Ishikawa (cell line): ENCODE data around the gene RGSL1.

Source experiments
- CEBPB ChIP-seq: IDR thresholded peaks from 2 replicates; pipeline ENCODE4 v1.6.1; 2012
- CREB1 ChIP-seq: IDR thresholded peaks from 2 replicates; pipeline ENCODE4 v1.6.1; 2012; ENCODE audit warnings: low read depth
- EGR1 ChIP-seq: IDR thresholded peaks from 2 replicates; pipeline ENCODE4 v1.6.1; 2012
- EP300 ChIP-seq: IDR thresholded peaks from 2 replicates; pipeline ENCODE4 v1.6.1; 2012; ENCODE audit warnings: borderline replicate concordance
- FOXM1 ChIP-seq: IDR thresholded peaks from 2 replicates; pipeline ENCODE4 v1.6.1; 2012; ENCODE audit warnings: low read depth, borderline replicate concordance
- NFIC ChIP-seq: IDR thresholded peaks from 2 replicates; pipeline ENCODE4 v1.6.1; 2012
- RAD21 ChIP-seq: IDR thresholded peaks from 2 replicates; pipeline ENCODE4 v1.6.1; 2012; ENCODE audit warnings: low read depth
- TAF1 ChIP-seq: IDR thresholded peaks from 2 replicates; pipeline ENCODE4 v1.6.1; 2012; ENCODE audit warnings: low read depth, mild to moderate bottlenecking
- TCF12 ChIP-seq: IDR thresholded peaks from 2 replicates; pipeline ENCODE4 v1.6.1; 2012; ENCODE audit warnings: low read depth
- TEAD4 ChIP-seq: IDR thresholded peaks from 2 replicates; pipeline ENCODE4 v1.6.1; 2012
- YY1 ChIP-seq: IDR thresholded peaks from 2 replicates; pipeline ENCODE4 v1.6.1; 2012; ENCODE audit warnings: low read depth
- ZBTB7A ChIP-seq: IDR thresholded peaks from 2 replicates; pipeline ENCODE4 v1.6.1; 2012; ENCODE audit warnings: low read depth
- TF ChIP-seq, protein P1 (sequence below): IDR thresholded peaks from 2 replicates; pipeline ENCODE4 v1.6.1; 2012
- TF ChIP-seq, protein P2 (sequence below): IDR thresholded peaks from 2 replicates; pipeline ENCODE4 v1.6.1; 2012; ENCODE audit warnings: low read depth, mild to moderate bottlenecking
- TF ChIP-seq, protein P3 (sequence below): IDR thresholded peaks from 2 replicates; pipeline ENCODE4 v1.6.1; 2012

RGSL1 gene

DNA sequence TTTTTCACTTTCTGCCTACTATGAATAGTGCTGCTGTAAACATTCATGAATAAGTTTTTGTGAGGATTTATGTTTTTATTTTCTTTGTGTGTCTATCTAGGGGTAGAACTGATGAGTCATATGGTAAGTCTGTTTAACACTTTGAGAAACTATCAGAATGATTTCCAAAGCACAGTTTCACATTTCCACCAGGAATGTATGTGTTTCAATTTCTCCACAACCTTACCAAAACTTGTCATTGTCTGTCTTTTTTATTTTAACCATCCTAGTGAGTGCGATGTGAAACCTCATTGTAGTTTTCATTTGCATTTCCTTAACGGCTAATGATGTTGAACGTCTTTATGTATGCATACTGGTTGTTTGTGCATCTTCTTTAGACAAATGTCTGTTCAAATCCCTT lies 115.6 kb downstream of the RGSL1 start:
- TF ChIP-seq NFIC (no peak), ZBTB7A (no peak), YY1 (no peak), CEBPB (no peak), CREB1 (no peak), RAD21 (no peak), EP300 (no peak), TAF1 (no peak), TEAD4 (no peak), EGR1 (no peak)
- TF ChIP-seq, protein P1, sequence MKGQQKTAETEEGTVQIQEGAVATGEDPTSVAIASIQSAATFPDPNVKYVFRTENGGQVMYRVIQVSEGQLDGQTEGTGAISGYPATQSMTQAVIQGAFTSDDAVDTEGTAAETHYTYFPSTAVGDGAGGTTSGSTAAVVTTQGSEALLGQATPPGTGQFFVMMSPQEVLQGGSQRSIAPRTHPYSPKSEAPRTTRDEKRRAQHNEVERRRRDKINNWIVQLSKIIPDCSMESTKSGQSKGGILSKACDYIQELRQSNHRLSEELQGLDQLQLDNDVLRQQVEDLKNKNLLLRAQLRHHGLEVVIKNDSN, result no peak
- TF ChIP-seq, protein P2, sequence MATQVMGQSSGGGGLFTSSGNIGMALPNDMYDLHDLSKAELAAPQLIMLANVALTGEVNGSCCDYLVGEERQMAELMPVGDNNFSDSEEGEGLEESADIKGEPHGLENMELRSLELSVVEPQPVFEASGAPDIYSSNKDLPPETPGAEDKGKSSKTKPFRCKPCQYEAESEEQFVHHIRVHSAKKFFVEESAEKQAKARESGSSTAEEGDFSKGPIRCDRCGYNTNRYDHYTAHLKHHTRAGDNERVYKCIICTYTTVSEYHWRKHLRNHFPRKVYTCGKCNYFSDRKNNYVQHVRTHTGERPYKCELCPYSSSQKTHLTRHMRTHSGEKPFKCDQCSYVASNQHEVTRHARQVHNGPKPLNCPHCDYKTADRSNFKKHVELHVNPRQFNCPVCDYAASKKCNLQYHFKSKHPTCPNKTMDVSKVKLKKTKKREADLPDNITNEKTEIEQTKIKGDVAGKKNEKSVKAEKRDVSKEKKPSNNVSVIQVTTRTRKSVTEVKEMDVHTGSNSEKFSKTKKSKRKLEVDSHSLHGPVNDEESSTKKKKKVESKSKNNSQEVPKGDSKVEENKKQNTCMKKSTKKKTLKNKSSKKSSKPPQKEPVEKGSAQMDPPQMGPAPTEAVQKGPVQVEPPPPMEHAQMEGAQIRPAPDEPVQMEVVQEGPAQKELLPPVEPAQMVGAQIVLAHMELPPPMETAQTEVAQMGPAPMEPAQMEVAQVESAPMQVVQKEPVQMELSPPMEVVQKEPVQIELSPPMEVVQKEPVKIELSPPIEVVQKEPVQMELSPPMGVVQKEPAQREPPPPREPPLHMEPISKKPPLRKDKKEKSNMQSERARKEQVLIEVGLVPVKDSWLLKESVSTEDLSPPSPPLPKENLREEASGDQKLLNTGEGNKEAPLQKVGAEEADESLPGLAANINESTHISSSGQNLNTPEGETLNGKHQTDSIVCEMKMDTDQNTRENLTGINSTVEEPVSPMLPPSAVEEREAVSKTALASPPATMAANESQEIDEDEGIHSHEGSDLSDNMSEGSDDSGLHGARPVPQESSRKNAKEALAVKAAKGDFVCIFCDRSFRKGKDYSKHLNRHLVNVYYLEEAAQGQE, result no peak

DNA sequence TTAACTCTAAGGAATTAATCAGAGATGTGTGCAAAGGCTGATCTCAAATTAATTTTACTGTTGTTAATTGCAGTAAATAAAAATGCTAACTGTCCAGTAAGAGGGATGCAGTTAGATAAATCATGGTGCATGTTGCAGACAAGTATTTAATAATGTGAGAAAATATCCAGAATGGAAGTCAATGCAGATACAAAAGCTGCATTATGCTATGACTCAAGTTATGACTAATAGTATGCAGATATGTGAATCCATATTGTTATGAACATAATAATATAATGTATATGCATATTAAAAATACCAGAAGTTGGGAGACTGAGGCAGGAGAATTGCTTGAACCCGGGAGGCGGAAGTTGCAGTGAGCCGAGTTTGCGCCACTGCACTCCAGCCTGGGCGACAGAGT lies 117.7 kb downstream of the RGSL1 start:
- TF ChIP-seq TAF1 (no peak), FOXM1 (no peak), YY1 (no peak), CEBPB (no peak), CREB1 (no peak), EP300 (no peak)

DNA sequence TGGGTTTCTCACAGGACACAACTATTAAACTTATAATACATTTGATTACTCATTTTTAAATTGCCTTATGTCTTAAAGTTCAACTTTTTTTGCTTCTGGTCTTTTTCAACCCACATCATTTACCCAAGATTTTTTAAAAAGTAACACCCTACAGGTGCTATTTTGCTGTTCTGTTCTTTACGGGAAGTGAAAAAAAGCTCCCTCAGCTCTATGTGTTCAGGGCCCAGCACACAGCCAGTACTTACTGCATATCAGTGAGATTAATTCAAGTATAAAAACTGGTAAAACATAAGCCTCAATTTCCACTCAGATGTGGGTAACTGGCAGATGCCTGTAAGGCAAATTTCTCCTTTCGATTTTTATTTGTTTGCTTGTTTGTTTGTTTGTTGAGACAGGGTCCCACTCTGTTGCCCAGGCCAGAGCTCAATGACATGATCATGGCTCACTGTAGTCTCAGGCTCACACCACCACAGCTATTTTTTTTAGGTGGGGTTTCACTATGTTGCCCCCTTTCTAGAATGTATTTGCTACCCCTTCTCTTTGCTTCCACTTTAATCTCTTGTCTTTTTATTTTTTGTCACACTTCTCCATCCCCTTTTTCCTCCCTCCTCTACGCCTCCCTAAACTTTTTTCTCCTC lies 118.8 kb downstream of the RGSL1 start:
- TF ChIP-seq FOXM1 (no peak), YY1 (no peak), ZBTB7A (no peak), EGR1 (no peak), NFIC (no peak), CREB1 (no peak), TEAD4 (no peak), RAD21 (no peak), CEBPB (no peak), TCF12 (no peak), EP300 (no peak), TAF1 (no peak)
- TF ChIP-seq, protein P2, result no peak
- TF ChIP-seq, protein P3, sequence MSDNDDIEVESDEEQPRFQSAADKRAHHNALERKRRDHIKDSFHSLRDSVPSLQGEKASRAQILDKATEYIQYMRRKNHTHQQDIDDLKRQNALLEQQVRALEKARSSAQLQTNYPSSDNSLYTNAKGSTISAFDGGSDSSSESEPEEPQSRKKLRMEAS, result no peak
- TF ChIP-seq, protein P1, result no peak

DNA sequence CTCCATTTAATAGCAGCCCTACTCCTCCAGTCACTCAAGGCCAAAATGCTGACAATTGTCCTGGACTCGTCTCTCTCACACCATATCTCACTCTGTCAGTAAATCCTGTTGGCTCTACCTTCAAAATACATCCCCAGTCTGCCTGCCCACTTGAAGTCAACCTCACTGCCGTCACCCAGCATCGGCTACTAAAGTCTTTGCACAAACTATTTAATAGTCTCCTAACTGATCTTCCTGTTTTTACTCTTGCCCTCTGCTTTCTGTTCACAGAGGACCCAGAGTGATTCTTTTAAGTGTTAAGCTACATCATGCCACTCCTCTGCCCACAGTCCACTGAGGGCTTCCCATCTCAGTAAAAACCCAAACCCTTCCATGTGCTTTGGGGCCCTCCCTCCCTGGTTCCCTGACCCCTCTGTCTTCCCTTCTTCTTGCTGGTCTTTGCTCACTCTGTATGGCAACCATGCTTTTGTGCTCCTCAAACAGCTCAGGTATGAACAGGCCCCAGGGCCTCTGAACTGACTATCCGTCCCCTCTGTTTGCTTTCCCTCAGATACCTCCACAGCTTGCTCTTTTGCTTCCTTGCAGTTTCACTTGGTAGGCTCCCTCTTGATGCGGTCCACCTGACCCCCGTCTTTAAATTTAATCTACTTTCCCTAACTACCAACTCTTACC lies 120.1 kb downstream of the RGSL1 start:
- TF ChIP-seq EGR1 (no peak), ZBTB7A (no peak), TEAD4 (no peak), RAD21 (no peak), TCF12 (no peak), CREB1 (no peak), TAF1 (no peak), NFIC (no peak), EP300 (no peak), YY1 (no peak)
- TF ChIP-seq, protein P2, result no peak
- TF ChIP-seq, protein P3, result no peak
- TF ChIP-seq, protein P1, result no peak
